Central memory CD8-positive, alpha-beta T cell (primary cell): Measurements from ENCODE around the gene PLAC9.
"Not testable (repeated sequence)": the region's sequence is repeated elsewhere in the genome, so short reads cannot be mapped to it uniquely, and the experiment has no call there.

Source experiments
- ATAC-seq: fragments of 150-1000 bp; cut with Tn5 transposase; replicated peaks from 2 replicates; pipeline ENCODE4 v1.10.0; 2022; ENCODE audit warnings: mild to moderate bottlenecking, moderate FRiP score, moderate number of reproducible peaks; ENCODE audit not compliant: poor library complexity, severe bottlenecking; ENCODE audit errors: extremely low read depth
- DNase-seq, 2 donors: peaks; one replicate each; pipeline ENCODE4 v3.0.0; 2021; ENCODE audit warnings: low spot score in 2 of 2
- H3K27ac Mint-ChIP-seq: one replicate; pipeline ENCODE4 v1.8.0; 2022; ENCODE audit warnings: low read depth, mild to moderate bottlenecking, moderate library complexity, mixed read lengths
- H3K27me3 Mint-ChIP-seq: one replicate; pipeline ENCODE4 v1.8.0; 2022; ENCODE audit warnings: mixed read lengths
- H3K36me3 Mint-ChIP-seq: one replicate; pipeline ENCODE4 v1.8.0; 2022; ENCODE audit warnings: mild to moderate bottlenecking, moderate library complexity, mixed read lengths; ENCODE audit not compliant: insufficient read depth
- H3K4me1 Mint-ChIP-seq: one replicate; pipeline ENCODE4 v1.8.0; 2022; ENCODE audit warnings: mixed read lengths
- H3K4me3 Mint-ChIP-seq: one replicate; pipeline ENCODE4 v1.8.0; 2022; ENCODE audit warnings: mild to moderate bottlenecking, moderate library complexity, mixed read lengths
- H3K9me3 Mint-ChIP-seq: one replicate; pipeline ENCODE4 v1.8.0; 2022; ENCODE audit warnings: mixed read lengths

The PLAC9 gene, protein sequence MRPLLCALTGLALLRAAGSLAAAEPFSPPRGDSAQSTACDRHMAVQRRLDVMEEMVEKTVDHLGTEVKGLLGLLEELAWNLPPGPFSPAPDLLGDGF

DNA sequence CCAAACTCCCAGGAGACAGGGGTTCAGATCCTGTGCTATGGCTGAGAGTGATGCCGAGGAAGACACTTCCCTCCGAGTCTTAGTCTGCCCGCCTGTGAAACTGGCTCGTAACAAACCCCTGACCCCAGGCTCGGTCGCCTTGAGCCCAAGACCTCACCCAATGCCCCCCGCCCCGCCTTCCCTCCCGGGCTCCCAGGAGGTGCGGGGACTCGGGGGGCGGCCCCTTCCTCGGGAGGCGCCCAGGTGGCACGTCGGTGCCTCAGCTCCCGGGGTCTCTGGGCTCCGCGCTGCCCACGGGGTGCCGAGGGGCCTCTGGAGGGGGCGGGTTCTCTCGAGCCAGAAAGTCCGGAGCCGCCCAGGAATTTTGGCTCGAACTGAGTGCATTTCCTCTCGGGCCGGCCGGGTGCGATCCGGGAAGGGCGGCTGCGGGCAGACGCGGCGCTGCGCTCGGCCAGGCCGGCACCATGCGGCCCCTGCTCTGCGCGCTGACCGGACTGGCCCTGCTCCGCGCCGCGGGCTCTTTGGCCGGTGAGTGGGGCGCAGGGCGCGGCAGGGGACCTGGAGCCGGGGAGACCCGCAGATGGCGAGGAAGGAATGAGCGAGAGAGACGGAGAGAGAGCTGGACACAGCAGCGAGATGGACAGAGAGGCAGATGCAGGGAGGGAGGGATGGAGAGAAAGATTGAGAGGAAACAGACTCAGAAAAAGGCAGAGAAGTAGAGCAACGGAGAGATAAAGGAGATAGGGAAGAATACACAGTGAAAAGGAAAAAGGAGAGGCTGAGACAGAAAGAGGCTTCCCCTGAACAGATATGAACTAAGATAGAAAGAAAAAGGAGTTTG lies at the start of gene PLAC9:
Gene PLAC9 (plus strand): TSS at position 432 of the 841 bp plus-strand sequence. CDS start 33 bp downstream, at position 465.
- ATAC-seq (no peak), DNase-seq (no peak)
- Mint-ChIP-seq H3K36me3 (no peaks in the 10 kb centered on the region), H3K27ac (no peak within 1 kb of the TSS), H3K4me1 (peaks cover 6% of the 10 kb centered on the region), H3K27me3 (peaks cover 60% of the 10 kb centered on the region), H3K4me3 (no peak within 1 kb of the TSS), H3K9me3 (no peaks in the 10 kb centered on the region)

DNA sequence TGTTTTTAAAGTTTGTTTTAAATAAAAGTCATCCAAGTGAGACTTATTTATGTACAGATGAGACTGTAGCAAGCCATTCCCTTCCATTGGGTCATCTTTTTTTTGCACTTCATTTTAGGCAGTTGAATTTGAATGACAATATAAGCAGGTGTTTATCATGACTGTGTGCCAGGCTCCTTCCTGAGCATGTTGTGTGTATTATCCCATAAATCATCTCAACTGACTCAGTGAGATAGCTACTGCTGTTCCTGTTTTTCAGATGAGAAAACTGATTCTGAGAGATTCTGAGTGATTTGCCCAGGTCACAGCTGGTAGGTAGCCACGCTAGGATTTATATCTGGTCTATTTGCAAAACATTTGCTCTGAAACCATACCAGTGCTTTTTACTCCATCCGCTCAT lies 42.4 kb upstream of the PLAC9 start:
- no peak for DNase-seq
- Mint-ChIP-seq H3K36me3 (peaks cover 2% of the 10 kb centered on the region), H3K4me3 (no peak overlapping the region), H3K9me3 (no peaks in the 10 kb centered on the region), H3K27me3 (no peaks in the 10 kb centered on the region), H3K4me1 (no peaks in the 10 kb centered on the region), H3K27ac (no peak overlapping the region)
- no peak for ATAC-seq

DNA sequence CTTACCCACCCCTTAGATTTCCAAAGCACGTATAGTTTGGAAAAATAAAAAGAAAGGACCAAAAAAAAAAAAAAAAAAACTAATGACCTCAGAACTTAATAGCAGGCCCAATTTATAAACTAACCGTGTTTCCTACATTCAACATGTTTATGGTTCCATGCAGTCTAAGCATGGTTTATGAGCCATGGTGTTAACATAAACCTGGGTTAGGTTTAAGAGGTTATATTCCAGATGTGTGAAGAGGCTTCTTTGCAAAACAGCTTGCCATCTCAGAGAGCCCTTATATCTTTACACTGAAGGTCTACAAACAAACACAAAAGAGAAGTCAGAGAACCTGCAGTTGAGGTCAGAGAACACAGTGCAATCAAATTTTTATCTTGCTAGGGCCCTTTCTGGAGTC lies 38.3 kb upstream of the PLAC9 start:
- H3K4me1 Mint-ChIP-seq: no peaks in the 10 kb centered on the region
- H3K4me3 Mint-ChIP-seq: no peak overlapping the region
- DNase-seq (no peak), ATAC-seq (no peak)
- peaks cover 1% of the 10 kb centered on the region for H3K36me3 Mint-ChIP-seq
- H3K9me3 Mint-ChIP-seq: no peaks in the 10 kb centered on the region
- no peak overlapping the region for H3K27ac Mint-ChIP-seq
- H3K27me3 Mint-ChIP-seq: peaks cover 18% of the 10 kb centered on the region

DNA sequence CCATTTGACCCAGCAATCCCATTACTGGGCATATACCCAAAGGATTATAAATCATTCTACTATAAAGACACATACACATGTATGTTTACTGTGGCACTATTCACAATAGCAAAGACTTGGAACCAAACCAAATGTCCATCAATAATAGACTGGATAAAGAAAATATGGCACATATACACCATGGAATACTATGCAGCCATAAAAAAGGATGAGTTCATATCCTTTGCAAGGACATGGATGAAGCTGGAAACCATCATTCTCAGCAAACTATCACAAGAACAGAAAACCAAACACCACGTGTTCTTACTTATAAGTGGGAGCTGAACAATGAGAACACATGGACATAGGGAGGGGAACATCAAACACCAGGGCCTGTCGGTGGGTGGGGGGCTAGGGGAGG lies 34.3 kb upstream of the PLAC9 start:
- ATAC-seq, DNase-seq, H3K4me1 Mint-ChIP-seq, H3K27ac Mint-ChIP-seq, H3K4me3 Mint-ChIP-seq, H3K36me3 Mint-ChIP-seq, H3K9me3 Mint-ChIP-seq: not testable (repeated sequence)
- peaks cover 19% of the 10 kb centered on the region for H3K27me3 Mint-ChIP-seq

DNA sequence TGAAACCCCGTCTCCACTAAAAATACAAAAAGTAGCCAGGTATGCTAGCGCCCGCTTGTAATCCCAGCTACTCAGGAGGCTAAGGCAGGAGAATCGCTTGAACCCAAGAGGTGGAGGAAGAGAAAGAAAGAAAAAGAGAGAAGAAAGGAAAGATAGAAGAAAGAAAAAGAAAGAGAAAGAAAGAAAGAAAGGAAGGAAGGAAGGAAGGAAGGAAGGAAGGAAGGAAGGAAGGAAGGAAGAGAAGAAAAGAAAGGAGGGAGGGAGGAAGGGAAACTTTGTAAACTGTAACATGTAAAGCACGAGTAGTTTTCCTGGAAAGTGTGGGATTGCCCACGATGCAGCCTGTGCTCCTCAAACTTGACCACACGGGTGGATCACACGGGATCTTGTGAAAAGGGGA lies 33.2 kb upstream of the PLAC9 start:
- not testable (repeated sequence) for ATAC-seq, H3K36me3 Mint-ChIP-seq, H3K4me1 Mint-ChIP-seq, H3K4me3 Mint-ChIP-seq, H3K27ac Mint-ChIP-seq, DNase-seq, H3K9me3 Mint-ChIP-seq
- H3K27me3 Mint-ChIP-seq: peaks cover 19% of the 10 kb centered on the region

DNA sequence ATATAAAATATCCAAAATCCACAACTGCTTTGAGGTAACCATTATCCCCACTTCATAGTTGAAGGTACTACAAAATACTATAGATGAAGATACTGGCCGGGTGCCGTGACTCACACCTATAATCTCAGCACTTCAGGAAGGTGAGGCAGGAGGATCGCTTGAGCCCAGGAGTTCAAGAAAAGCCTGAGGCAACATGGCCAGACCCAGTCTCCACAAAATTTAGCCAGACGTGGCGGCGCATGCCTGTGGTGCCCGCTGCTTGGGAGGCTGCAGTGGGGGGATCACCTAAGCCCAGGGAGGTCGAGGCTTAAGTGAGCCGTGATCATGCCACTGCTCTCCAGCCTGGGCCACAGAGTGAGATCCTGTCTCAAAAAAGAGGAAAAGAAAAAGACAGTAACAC lies 32.4 kb upstream of the PLAC9 start:
- no peak for ATAC-seq
- Mint-ChIP-seq H3K4me3 (no peak overlapping the region), H3K27ac (no peak overlapping the region), H3K9me3 (no peaks in the 10 kb centered on the region), H3K36me3 (no peaks in the 10 kb centered on the region), H3K4me1 (no peaks in the 10 kb centered on the region), H3K27me3 (peaks cover 19% of the 10 kb centered on the region)
- DNase-seq: no peak

DNA sequence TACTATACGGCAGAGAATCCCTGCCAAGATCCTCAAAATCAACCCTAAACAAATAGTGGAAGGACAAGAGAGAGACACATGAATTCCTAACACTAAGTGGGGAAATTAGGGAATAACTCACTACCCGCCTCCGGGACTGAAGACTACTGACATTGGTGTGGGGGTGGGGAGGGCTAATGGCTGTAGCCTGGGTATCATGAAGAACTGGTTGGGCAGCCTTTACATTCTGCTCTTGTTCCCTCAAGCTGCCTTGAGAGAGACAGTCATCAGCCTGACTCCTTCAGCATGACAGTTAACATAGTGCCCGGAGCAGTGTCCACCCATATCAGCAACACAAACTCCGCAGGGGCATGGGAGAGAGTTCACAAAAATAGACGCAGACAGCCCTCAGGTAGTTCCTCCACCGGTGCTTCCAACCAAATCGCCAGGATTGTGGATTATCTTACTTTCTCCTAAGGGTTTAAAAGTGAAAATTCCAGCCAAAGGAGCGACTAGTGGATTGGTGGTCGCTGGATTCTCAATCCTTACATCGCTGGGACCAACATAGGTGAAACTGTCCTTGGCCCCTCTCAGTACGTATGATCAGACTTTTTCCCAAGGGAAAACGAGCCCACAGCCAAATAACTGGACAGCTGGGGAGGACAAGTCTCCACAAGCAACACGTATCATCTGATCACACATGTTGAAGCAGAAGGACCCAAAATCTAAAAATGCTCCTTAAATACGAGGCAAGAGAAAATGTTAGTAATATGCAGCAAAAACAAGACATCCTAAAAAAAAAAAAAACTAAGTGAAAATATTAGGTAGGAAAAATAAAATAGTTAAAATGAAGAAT lies 31.5 kb upstream of the PLAC9 start:
- Mint-ChIP-seq H3K4me3 (no peak overlapping the region), H3K4me1 (no peaks in the 10 kb centered on the region), H3K27ac (no peak overlapping the region), H3K27me3 (peaks cover 17% of the 10 kb centered on the region), H3K9me3 (no peaks in the 10 kb centered on the region), H3K36me3 (no peaks in the 10 kb centered on the region)
- DNase-seq (no peak), ATAC-seq (no peak)

DNA sequence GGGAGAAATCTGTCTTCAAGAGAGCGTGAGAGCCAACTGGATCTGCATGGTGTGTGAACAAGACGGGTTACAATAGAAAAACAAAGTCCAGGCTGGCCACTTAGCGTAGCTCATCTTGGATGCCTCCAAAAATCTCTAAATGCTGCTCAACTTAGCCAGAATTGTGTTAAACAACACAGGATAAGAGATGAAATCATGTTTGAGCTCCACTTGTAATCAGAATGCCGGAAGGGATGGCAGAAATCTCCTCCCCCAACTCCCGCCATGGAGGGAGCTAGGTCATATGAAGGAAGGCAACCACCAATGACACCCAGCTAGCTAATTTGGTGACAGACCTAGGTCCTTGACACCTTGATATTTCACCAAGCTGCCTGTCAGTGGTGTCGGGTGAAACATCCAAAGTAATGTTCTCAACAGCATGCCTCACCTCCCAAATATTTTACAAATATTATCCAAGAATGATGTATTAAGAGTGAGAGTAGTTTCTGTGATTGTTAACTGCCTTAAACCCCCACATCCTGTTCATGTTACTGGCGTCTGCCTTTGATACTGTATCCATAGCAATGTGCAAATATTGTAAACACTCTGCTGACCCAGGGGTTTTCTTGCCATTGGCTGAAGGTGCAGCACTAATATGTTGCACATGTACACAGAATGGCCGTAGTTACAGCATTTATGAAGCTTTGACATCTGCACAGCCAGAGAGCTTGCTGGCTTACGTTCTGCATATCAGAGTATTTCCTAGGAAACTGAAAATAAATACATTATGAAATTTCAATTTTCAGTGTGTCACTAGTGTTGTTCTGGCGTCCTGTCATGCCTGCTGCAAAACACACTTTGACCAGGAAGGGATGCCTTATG lies 28.2 kb upstream of the PLAC9 start:
- peak; percentile 79 for ATAC-seq
- Mint-ChIP-seq H3K27ac (peak overlapping the region; percentile 41), H3K9me3 (peaks cover 11% of the 10 kb centered on the region), H3K27me3 (no peaks in the 10 kb centered on the region), H3K4me1 (peaks cover under 1% of the 10 kb centered on the region), H3K36me3 (peaks cover 2% of the 10 kb centered on the region), H3K4me3 (no peak overlapping the region)
- no peak for DNase-seq

DNA sequence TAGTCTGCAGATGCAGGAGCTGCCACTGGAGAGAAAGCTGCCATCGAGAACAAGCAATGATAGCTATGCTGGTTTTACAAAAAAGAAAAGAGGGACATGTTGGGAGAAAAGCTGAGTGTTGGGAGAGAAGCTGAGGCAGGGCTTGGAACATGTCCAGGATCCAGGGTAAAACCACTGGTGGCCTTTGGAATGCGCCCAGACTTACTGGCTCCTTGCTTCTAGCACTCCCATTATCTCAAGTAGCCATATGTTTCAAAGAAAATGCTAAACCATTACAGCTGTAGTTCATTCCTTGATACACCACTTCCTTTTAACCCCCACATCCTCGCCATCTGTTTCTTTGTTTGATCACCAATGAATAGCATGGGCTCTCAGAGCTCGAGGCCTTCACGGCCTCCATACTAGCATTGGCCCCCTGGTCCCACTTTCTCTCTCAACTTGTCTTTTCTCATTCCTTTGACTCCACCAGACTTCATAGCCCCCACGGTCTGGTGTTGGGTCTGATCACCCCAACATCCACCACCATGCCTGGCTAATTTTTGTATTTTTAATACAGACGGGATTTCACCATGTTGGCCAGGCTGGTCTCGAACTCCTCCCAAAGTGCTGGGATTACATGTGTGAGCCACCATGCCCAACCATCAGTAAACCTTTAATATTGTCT lies 23.8 kb upstream of the PLAC9 start:
- Mint-ChIP-seq H3K9me3 (peaks cover 13% of the 10 kb centered on the region), H3K4me1 (peaks cover 17% of the 10 kb centered on the region), H3K4me3 (no peak overlapping the region), H3K27ac (no peak overlapping the region), H3K27me3 (no peaks in the 10 kb centered on the region), H3K36me3 (peaks cover 2% of the 10 kb centered on the region)
- DNase-seq (no peak), ATAC-seq (no peak)

DNA sequence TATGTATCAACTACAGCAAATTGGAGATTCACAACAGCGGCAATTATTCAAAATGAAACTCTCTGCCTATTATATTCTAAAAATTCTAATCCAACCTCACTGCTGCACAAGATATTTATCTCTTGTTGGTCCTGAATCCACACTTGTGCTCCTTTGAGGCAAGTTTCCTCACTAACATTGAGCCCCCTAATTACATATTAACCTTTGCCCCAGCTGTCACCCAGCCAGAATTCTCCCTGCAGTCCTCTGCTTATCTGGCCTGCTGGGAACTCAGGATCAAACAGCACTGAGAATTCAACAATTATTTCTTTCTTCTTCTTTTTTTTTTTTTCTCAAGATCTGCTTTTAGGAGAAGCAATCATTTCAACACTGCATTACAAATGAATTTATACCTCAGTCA lies 21.5 kb upstream of the PLAC9 start:
- peaks cover 17% of the 10 kb centered on the region for H3K4me1 Mint-ChIP-seq
- H3K9me3 Mint-ChIP-seq: peaks cover 13% of the 10 kb centered on the region
- H3K27me3 Mint-ChIP-seq: no peaks in the 10 kb centered on the region
- ATAC-seq: no peak
- H3K4me3 Mint-ChIP-seq: peak overlapping the region; percentile 70
- H3K27ac Mint-ChIP-seq: peak overlapping the region; percentile 64
- H3K36me3 Mint-ChIP-seq: peaks cover 2% of the 10 kb centered on the region
- DNase-seq: no peak

DNA sequence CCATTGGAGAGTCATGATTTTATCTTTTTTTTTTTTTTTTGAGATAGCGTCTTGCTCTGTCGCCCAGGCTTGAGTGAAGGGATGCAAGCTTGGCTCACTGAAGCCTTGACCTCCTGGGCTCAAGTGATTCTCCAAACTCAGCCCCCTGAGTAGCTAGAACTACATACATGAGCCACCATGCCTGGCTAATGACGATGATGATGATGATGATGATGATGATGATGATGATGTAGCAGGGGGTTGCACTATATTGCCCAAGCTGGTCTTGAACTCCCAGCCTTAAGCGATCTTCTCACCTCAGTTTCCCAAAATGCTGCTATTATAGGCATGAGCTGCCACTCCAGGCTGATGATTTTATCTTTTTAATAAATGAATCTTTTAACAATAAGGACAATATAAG lies 13.9 kb upstream of the PLAC9 start:
- Mint-ChIP-seq H3K27me3 (peaks cover 15% of the 10 kb centered on the region), H3K27ac (no peak overlapping the region), H3K4me1 (no peaks in the 10 kb centered on the region), H3K4me3 (no peak overlapping the region), H3K36me3 (no peaks in the 10 kb centered on the region), H3K9me3 (no peaks in the 10 kb centered on the region)
- no peak for ATAC-seq
- no peak for DNase-seq
